B cell (primary cell): ENCODE measurements around the gene ANKRD11. TPM values are rescaled to one million over a fixed set of nuclear protein-coding genes. Genes with fewer than 3 reads are reported as not detected.

Source experiments
- ATAC-seq: fragments of 200-7000 bp; cut with Tn5 transposase; one replicate; pipeline ENCODE4 v1.10.0; 2021; ENCODE audit warnings: low read depth, mild to moderate bottlenecking, moderate number of reproducible peaks, moderate library complexity
- CTCF ChIA-PET: fragments of 350-600 bp; sonication (Branson Sonifier 250); formaldehyde crosslinking; loops from one replicate; lab custom pipeline; 2021; ENCODE audit warnings: antibody characterized with exemption, inconsistent platforms; lab: Charles Lee
- POLR2A ChIA-PET: fragments of 350-600 bp; sonication (Branson Sonifier 250); formaldehyde crosslinking; loops from one replicate; lab custom pipeline; 2021; ENCODE audit warnings: antibody characterized with exemption; lab: Charles Lee
- DNase-seq: peaks from one replicate; pipeline ENCODE4 v3.0.0; 2013
- H2AFZ ChIP-seq: 2 replicates; pipeline ENCODE4 v1.6.1; 2012; ENCODE audit warnings: mild to moderate bottlenecking, low read depth, low read length; ENCODE audit not compliant: insufficient read depth, poor library complexity, severe bottlenecking
- H3K27ac ChIP-seq, 2 donors: 1 replicate in 1 of 2; 2 replicates in 1 of 2; pipeline ENCODE4 v1.5.1; 2012 to 2013; ENCODE audit warnings: low read length in 2 of 2, mild to moderate bottlenecking in 2 of 2, moderate library complexity in 1 of 2
- H3K27me3 ChIP-seq, 4 experiments: fragments of 200-600 bp in 1 of 4; sonication (generic) in 1 of 4; replicated peaks in 1 of 4; 1 replicate in 2 of 4; 2 replicates in 2 of 4; pipeline versions ENCODE4 v1.6.1 to v1.7.0; 2013 to 2016; ENCODE audit warnings: low read length in 3 of 4, mild to moderate bottlenecking in 2 of 4, mixed read lengths in 1 of 4, moderate library complexity in 1 of 4; ENCODE audit not compliant: insufficient read depth in 4 of 4, control insufficient read depth in 3 of 4; ENCODE audit errors: control extremely low read depth in 1 of 4
- H3K36me3 ChIP-seq, 2 experiments: replicated peaks in 1 of 2; 1 replicate in 1 of 2; 2 replicates in 1 of 2; pipeline versions ENCODE4 v1.6.1 to v1.7.1; 2013; ENCODE audit warnings: low read length in 1 of 2; ENCODE audit not compliant: insufficient read depth in 2 of 2, control insufficient read depth in 1 of 2; ENCODE audit errors: control extremely low read depth in 1 of 2, extremely low read depth in 1 of 2
- H3K4me1 ChIP-seq, 2 donors: fragments of 200-600 bp in 1 of 2; sonication (generic) in 1 of 2; 1 replicate in 1 of 2; 2 replicates in 1 of 2; pipeline versions ENCODE4 v1.5.1 to v1.6.1; 2013 to 2017; ENCODE audit warnings: low read length in 2 of 2; ENCODE audit not compliant: control insufficient read depth in 2 of 2, insufficient read depth in 2 of 2
- H3K4me2 ChIP-seq: replicated peaks from 2 replicates; pipeline ENCODE3; 2012; ENCODE audit warnings: mild to moderate bottlenecking, low read depth, low read length; ENCODE audit not compliant: poor library complexity, severe bottlenecking
- H3K4me3 ChIP-seq, 5 experiments: fragments of 200-600 bp in 1 of 5; sonication (generic) in 1 of 5; 1 replicate in 3 of 5; 2 replicates in 2 of 5; pipeline versions ENCODE4 v1.5.1 to v1.7.0; 2011 to 2016; ENCODE audit warnings: low read length in 4 of 5, mild to moderate bottlenecking in 4 of 5, low read depth in 2 of 5, control low read depth in 1 of 5, moderate library complexity in 1 of 5; ENCODE audit not compliant: insufficient read depth in 1 of 5; ENCODE audit errors: control extremely low read depth in 1 of 5, extremely low read depth in 1 of 5
- H3K79me2 ChIP-seq: fragments of 200-600 bp; sonication (generic); one replicate; pipeline ENCODE4 v1.6.0; 2016; ENCODE audit warnings: low read length; ENCODE audit not compliant: control insufficient read depth, insufficient read depth
- H3K9ac ChIP-seq: fragments of 200-600 bp; sonication (generic); 2 replicates; pipeline ENCODE4 v1.6.1; 2017; ENCODE audit warnings: mild to moderate bottlenecking, low read length, moderate library complexity
- H3K9me3 ChIP-seq, 3 donors: one replicate each; pipeline versions ENCODE4 v1.6.1 to v1.7.1; 2013; ENCODE audit warnings: low read length in 2 of 3; ENCODE audit not compliant: control insufficient read depth in 2 of 3, insufficient read depth in 1 of 3; ENCODE audit errors: control extremely low read depth in 1 of 3
- H4K20me1 ChIP-seq: 2 replicates; pipeline ENCODE4 v1.6.0; 2012; ENCODE audit warnings: mild to moderate bottlenecking, low read length; ENCODE audit not compliant: insufficient read depth, control insufficient read depth, poor library complexity, severe bottlenecking
- H3K27ac Mint-ChIP-seq: one replicate; pipeline ENCODE4 v1.8.0; 2021; ENCODE audit warnings: mixed read lengths
- H3K27me3 Mint-ChIP-seq: one replicate; pipeline ENCODE4 v1.8.0; 2021; ENCODE audit warnings: mixed read lengths
- H3K4me1 Mint-ChIP-seq: one replicate; pipeline ENCODE4 v1.8.0; 2021; ENCODE audit warnings: mixed read lengths
- H3K4me3 Mint-ChIP-seq: one replicate; pipeline ENCODE4 v1.8.0; 2021; ENCODE audit warnings: mixed read lengths
- H3K9me3 Mint-ChIP-seq: one replicate; pipeline ENCODE4 v1.8.0; 2022; ENCODE audit warnings: mixed read lengths; ENCODE audit not compliant: insufficient read depth
- CTCF ChIP-seq: fragments of 200-600 bp; IDR thresholded peaks from one replicate; pipeline ENCODE4 v1.8.0; 2022; ENCODE audit warnings: antibody characterized with exemption, mild to moderate bottlenecking
- EZH2 ChIP-seq: IDR thresholded peaks from 2 replicates; pipeline ENCODE4 v1.6.1; 2012; ENCODE audit warnings: borderline replicate concordance, low read depth, mild to moderate bottlenecking, moderate library complexity, low read length; ENCODE audit not compliant: insufficient read depth, poor library complexity, severe bottlenecking
- WGBS: methylation state at CpG from one replicate; pipeline ENCODE4 v1.1.5; 2013; ENCODE audit warnings: missing lambda C conversion rate; ENCODE audit not compliant: insufficient coverage; 5-methylcytosine and 5-hydroxymethylcytosine counted together
- intact Hi-C: fragments of 100-400 bp; cut with micrococcal nuclease; formaldehyde crosslinking; loops from one replicate; pipeline ENCODE4 v1.10.0; 2022
- polyA plus RNA-seq: library from polyadenylated mRNA; depleted of rRNA; stranded (reverse); fragments of >200 nt; gene quantifications from 2 replicates; pipeline ENCODE4 v1.2.3, GENCODE V29; 2012
- total RNA-seq, 2 donors: library from RNA; stranded (reverse); fragments of 120-200 nt in 1 of 2; gene quantifications; 1 replicate in 1 of 2; 2 replicates in 1 of 2; pipeline versions ENCODE4 v1.2.3 to v1.2.4, GENCODE V29; 2013 to 2022

The ANKRD11 gene
- total and polyA plus RNA-seq, 2 donors (not counting 1 experiment from before 2014, with no cell fraction given) = 67.9 to 314 TPM

- TF ChIP-seq CTCF (no peak), EZH2 (no peak)
- WGBS = 61% methylated on average over 7 of the region's 7 CpGs
- no peak overlapping the region for H3K27ac ChIP-seq
Observed at GRCh38 chr16:89332902-89333245, 157.5 kb downstream of the ANKRD11 start.

GRCh38 chr16:89332243-89332901 lies 158.0 kb downstream of the ANKRD11 start:
- Mint-ChIP-seq H3K4me1 (peaks cover 63% of the 10 kb centered on the region), H3K4me3 (no peak overlapping the region), H3K27ac (no peak overlapping the region), H3K9me3 (no peaks in the 10 kb centered on the region), H3K27me3 (no peaks in the 10 kb centered on the region)
- TF ChIP-seq EZH2 (no peak), CTCF (no peak)
- H3K79me2 ChIP-seq = peaks cover 97% of the 10 kb centered on the region
- peaks cover 28 to 46% of the 10 kb centered on the region in 2 donors for H3K4me1 ChIP-seq
- 71% methylated on average over 11 of the region's 14 CpGs for WGBS
- no peaks in the 10 kb centered on the region for H3K27me3 ChIP-seq
- H3K36me3 ChIP-seq = peaks cover 0 to 4% of the 10 kb centered on the region in 2 experiments
- no peak overlapping the region for H3K4me2 ChIP-seq
- ChIA-PET POLR2A (no interaction called here), CTCF (interaction anchor here (1.9 kb wide), 1 partner anchor 224 kb away, joined by 6 read pairs; no protein-coding TSS in a partner anchor)
- peaks cover 90% of the 10 kb centered on the region for H4K20me1 ChIP-seq
- H3K4me3 ChIP-seq = no peak overlapping the region
- no peaks in the 10 kb centered on the region for H3K9me3 ChIP-seq
- DNase-seq = no peak
- no peak overlapping the region for H2AFZ ChIP-seq
- intact Hi-C loops = no loop called here
- no peak overlapping the region for H3K27ac ChIP-seq
- H3K9ac ChIP-seq = no peak overlapping the region
- no peak for ATAC-seq

More at GRCh38 chr16:89332902-89333245, 157.5 kb downstream of the ANKRD11 start:
- H3K36me3 ChIP-seq = peaks cover 0 to 4% of the 10 kb centered on the region in 2 experiments
- no peaks in the 10 kb centered on the region for H3K27me3 Mint-ChIP-seq
- no peak overlapping the region for H2AFZ ChIP-seq
- no peak overlapping the region for H3K4me3 ChIP-seq
- DNase-seq (no peak), ATAC-seq (no peak)
- H3K9ac ChIP-seq = no peak overlapping the region
- CTCF ChIA-PET = interaction anchor here (0.6 to 4.6 kb wide), 3 partner anchors 16 to 224 kb away, joined by 3 to 19 read pairs (median 6); partner anchors contain the start of gene SPG7
- H3K27me3 ChIP-seq = no peaks in the 10 kb centered on the region
- peaks cover 97% of the 10 kb centered on the region for H3K79me2 ChIP-seq
- H3K27ac Mint-ChIP-seq = no peak overlapping the region
- H4K20me1 ChIP-seq = peaks cover 90% of the 10 kb centered on the region
- peaks cover 30 to 50% of the 10 kb centered on the region in 2 donors for H3K4me1 ChIP-seq
- intact Hi-C loops = loop anchor here (1.0 kb wide), 1 partner anchor 175 kb away; the partner anchor contains the start of gene SPG7
- no peak overlapping the region for H3K4me3 Mint-ChIP-seq
- H3K9me3 Mint-ChIP-seq = no peaks in the 10 kb centered on the region
- H3K4me2 ChIP-seq = no peak overlapping the region
- no peaks in the 10 kb centered on the region for H3K9me3 ChIP-seq
- POLR2A ChIA-PET = no interaction called here
- H3K4me1 Mint-ChIP-seq = peaks cover 63% of the 10 kb centered on the region
